Measurements from ENCODE around the gene CEP126.

The CEP126 gene

GRCh38 chr11:101914738-101915426 is at the start of gene CEP126:
Gene CEP126 (plus strand): TSS chr11:101915010. CDS start chr11:101915285, 275 bp downstream.
- DNase-seq = peak; percentile 93

- no peak for DNase-seq
Observed at GRCh38 chr11:101866619-101867491, 48.0 kb upstream of the CEP126 start.

GRCh38 chr11:101867951-101868350 is 46.9 kb upstream of the CEP126 start:
- DNase-seq = no peak

- DNase-seq = no peak
Observed at GRCh38 chr11:101870510-101870909, 44.3 kb upstream of the CEP126 start.

GRCh38 chr11:101872171-101872882 is 42.5 kb upstream of the CEP126 start:
- no peak for DNase-seq

- DNase-seq = peak; percentile 9
Observed at GRCh38 chr11:101880222-101880621, 34.6 kb upstream of the CEP126 start.

- no peak for DNase-seq
Observed at GRCh38 chr11:101881586-101881985, 33.2 kb upstream of the CEP126 start.

GRCh38 chr11:101885631-101886030 is 29.2 kb upstream of the CEP126 start:
- DNase-seq = no peak

GRCh38 chr11:101889767-101890166 is 25.0 kb upstream of the CEP126 start:
- no peak for DNase-seq

GRCh38 chr11:101894505-101894904 is 20.3 kb upstream of the CEP126 start:
- no peak for DNase-seq

- no peak for DNase-seq
Observed at GRCh38 chr11:101907815-101908214, 7.0 kb upstream of the CEP126 start.

GRCh38 chr11:101909087-101909486 is 5.7 kb upstream of the CEP126 start:
- no peak for DNase-seq

- no peak for DNase-seq
Observed at GRCh38 chr11:101912823-101913284, 2.0 kb upstream of the CEP126 start.

GRCh38 chr11:101913656-101914055 is 1.2 kb upstream of the CEP126 start:
- DNase-seq = no peak

GRCh38 chr11:101914341-101914737 is 471 bp upstream of the CEP126 start:
- DNase-seq = no peak

GRCh38 chr11:101915791-101916291 is 1.0 kb downstream of the CEP126 start:
- DNase-seq = peak; percentile 15

GRCh38 chr11:101916422-101916821 is 1.6 kb downstream of the CEP126 start, which contains the start of gene ANGPTL5:
Gene ANGPTL5 (minus strand): TSS chr11:101916522. CDS start chr11:101907909, 8,613 bp downstream.
- no peak for DNase-seq

GRCh38 chr11:101917226-101917625 is 2.4 kb downstream of the CEP126 start:
- DNase-seq = no peak

- no peak for DNase-seq
Observed at GRCh38 chr11:101920992-101921391, 6.2 kb downstream of the CEP126 start.

- no peak for DNase-seq
Observed at GRCh38 chr11:101923554-101923953, 8.7 kb downstream of the CEP126 start.

- DNase-seq = no peak
Observed at GRCh38 chr11:101929294-101929915, 14.6 kb downstream of the CEP126 start.

GRCh38 chr11:101931692-101932091 is 16.9 kb downstream of the CEP126 start:
- DNase-seq = peak; percentile 84

All from DMS153 (cell line).